AG04449 (cell line): ENCODE data around the gene ZCCHC9.

Experiments used
- CTCF ChIA-PET: fragments of 350-600 bp; formaldehyde crosslinking; extraction: SDS; loops from one replicate; lab custom pipeline; 2021; ENCODE audit warnings: antibody characterized with exemption; lab: Yijun Ruan, JAX
- POLR2A ChIA-PET: fragments of 400-600, 350-600 bp; formaldehyde crosslinking; extraction: SDS; loops from one replicate; lab custom pipeline; 2020; ENCODE audit warnings: antibody characterized with exemption, inconsistent platforms; lab: Yijun Ruan, JAX
- DNase-seq: peaks from one replicate; pipeline ENCODE4 v3.0.0-alpha.2; 2010; ENCODE audit warnings: low read depth, low spot score
- H3K4me3 ChIP-seq: 2 replicates; pipeline ENCODE4 v1.5.1; 2011; ENCODE audit warnings: low read depth, mild to moderate bottlenecking, control low read depth, low read length
- CTCF ChIP-seq: IDR thresholded peaks from one replicate; pipeline ENCODE4 v1.5.1; 2011; ENCODE audit warnings: mild to moderate bottlenecking, moderate library complexity, low read length, control low read depth, inconsistent platforms; ENCODE audit not compliant: insufficient read depth; ENCODE audit errors: missing control alignments

ZCCHC9 gene

DNA sequence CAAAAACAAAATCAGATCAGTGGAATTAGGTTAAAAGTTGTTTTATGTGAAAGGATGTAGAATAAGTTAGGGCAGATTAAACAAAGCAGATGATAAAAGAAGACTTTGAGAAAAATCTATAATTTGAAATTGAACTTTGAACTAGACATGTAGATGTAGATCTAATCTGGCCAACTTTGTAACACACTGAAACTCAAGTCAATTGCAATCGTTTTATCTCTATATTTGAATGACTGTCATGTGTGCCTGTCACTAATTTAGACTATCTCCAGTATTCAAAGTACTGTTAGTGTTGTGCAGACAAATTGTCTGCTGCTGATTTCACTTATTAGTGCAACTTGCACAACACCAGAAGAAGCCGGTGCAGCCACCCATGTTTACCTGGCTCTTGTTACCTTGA is 52.7 kb downstream of the ZCCHC9 start:
- TF ChIP-seq CTCF = no peak
- CTCF ChIA-PET = no interaction called here

GRCh38 chr5:81355291-81356251 is 54.2 kb downstream of the ZCCHC9 start:
- TF ChIP-seq CTCF = no peak
- ChIA-PET POLR2A (no interaction called here), CTCF (no interaction called here)
- H3K4me3 ChIP-seq = no peak overlapping the region
- DNase-seq = no peak

More for the DNA sequence above, 52.7 kb downstream of the ZCCHC9 start:
- POLR2A ChIA-PET = no interaction called here
- H3K4me3 ChIP-seq = no peak overlapping the region
- no peak for DNase-seq

DNA sequence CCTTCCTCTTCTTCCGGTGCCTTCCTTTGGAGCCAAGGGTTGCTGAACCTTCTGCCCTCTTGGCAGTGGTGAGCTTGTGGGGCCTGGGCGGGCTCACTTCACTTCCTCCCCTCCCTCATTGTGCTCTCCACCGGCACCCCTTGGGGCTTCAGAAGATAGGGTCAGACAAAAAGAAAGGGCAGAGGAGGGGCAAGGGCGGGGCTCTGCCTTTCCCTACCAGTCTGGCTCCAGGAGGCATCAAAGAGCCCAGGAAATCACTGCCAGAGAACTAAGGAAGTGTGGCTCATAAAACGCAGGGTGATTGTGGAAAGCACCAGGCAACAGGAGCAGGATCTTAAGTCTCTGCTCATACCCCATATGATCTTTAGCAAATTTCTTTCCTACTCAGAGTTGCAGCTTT is 57.7 kb downstream of the ZCCHC9 start:
- no peak for TF ChIP-seq CTCF
- POLR2A ChIA-PET = no interaction called here

GRCh38 chr5:81359881-81360280 is 58.5 kb downstream of the ZCCHC9 start:
- H3K4me3 ChIP-seq = no peak overlapping the region
- DNase-seq = no peak
- POLR2A ChIA-PET = no interaction called here
- no peak for TF ChIP-seq CTCF
- CTCF ChIA-PET = no interaction called here

More for the DNA sequence above, 57.7 kb downstream of the ZCCHC9 start:
- H3K4me3 ChIP-seq = no peak overlapping the region
- CTCF ChIA-PET = no interaction called here
- DNase-seq = no peak

- no peak overlapping the region for H3K4me3 ChIP-seq
- CTCF ChIA-PET = no interaction called here
- POLR2A ChIA-PET = no interaction called here
Measured at GRCh38 chr5:81360640-81361039, 59.3 kb downstream of the ZCCHC9 start.

More at GRCh38 chr5:81360640-81361039, 59.3 kb downstream of the ZCCHC9 start:
- DNase-seq = no peak
- TF ChIP-seq CTCF = no peak
